Measurements from ENCODE around the gene DOCK9. TPM values are rescaled to one million over a fixed set of nuclear protein-coding genes. Genes with fewer than 3 reads are reported as not detected.

The DOCK9 gene
- total and polyA plus RNA-seq, 9 donors, result 31.0 to 75.3 (median 45.4) TPM

DNA sequence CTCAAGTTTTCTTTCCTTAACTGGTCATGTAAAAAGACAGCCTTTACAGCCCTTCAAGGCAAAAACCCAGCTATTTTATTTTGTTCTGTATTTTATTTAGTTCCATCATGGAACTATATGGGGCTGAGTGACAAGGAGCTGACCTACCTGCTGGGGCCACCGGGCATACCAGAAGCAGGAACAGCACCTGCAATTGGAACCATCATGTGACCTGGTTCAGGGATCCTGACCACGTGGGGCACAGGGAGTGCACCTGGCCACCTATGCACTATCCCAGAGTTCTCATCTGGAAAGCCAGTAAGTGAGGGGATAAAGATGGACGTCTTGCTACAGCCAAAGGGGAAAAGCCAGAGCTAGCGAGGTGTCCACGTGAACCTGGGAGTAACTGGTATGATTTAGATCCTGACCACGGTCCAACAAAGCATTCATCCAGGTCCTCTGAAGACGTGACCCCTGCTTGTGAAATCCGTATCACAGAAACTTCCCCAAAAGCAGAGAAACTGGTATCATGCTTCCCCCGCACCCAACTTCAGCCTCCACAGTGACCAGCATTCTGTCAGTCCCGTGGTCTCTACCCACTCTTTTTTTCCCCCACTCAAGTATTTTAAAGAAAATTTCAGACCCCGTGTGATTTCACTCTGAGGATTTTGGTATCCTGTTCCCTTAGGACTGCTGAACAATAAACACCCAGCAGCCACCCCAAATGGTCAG lies 184.9 kb downstream of the DOCK9 start:
- H3K4me1 ChIP-seq (ENCODE audit: insufficient read depth), result no peaks in the 10 kb centered on the region
- intact Hi-C loops (cut with DNase I), result no loop called here
- WGBS, 3 donors, result 86 to 90% (median 90%) methylated on average over 11 of the region's 11 CpGs
- H3K27me3 ChIP-seq, result no peaks in the 10 kb centered on the region
- no peaks in the 10 kb centered on the region for H3K36me3 ChIP-seq
- no peak overlapping the region for H3K27ac ChIP-seq
- TF ChIP-seq, protein P1, sequence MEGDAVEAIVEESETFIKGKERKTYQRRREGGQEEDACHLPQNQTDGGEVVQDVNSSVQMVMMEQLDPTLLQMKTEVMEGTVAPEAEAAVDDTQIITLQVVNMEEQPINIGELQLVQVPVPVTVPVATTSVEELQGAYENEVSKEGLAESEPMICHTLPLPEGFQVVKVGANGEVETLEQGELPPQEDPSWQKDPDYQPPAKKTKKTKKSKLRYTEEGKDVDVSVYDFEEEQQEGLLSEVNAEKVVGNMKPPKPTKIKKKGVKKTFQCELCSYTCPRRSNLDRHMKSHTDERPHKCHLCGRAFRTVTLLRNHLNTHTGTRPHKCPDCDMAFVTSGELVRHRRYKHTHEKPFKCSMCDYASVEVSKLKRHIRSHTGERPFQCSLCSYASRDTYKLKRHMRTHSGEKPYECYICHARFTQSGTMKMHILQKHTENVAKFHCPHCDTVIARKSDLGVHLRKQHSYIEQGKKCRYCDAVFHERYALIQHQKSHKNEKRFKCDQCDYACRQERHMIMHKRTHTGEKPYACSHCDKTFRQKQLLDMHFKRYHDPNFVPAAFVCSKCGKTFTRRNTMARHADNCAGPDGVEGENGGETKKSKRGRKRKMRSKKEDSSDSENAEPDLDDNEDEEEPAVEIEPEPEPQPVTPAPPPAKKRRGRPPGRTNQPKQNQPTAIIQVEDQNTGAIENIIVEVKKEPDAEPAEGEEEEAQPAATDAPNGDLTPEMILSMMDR (IDR thresholded peaks at IDR 0.05), result no peak
- no peak for TF ChIP-seq POLR2A (IDR thresholded peaks at IDR 0.05)
- TF ChIP-seq EP300 (IDR thresholded peaks at IDR 0.05), result no peak
- no peak overlapping the region for H3K4me3 ChIP-seq
- no peak for DNase-seq
- H3K9me3 ChIP-seq, result no peaks in the 10 kb centered on the region

DNA sequence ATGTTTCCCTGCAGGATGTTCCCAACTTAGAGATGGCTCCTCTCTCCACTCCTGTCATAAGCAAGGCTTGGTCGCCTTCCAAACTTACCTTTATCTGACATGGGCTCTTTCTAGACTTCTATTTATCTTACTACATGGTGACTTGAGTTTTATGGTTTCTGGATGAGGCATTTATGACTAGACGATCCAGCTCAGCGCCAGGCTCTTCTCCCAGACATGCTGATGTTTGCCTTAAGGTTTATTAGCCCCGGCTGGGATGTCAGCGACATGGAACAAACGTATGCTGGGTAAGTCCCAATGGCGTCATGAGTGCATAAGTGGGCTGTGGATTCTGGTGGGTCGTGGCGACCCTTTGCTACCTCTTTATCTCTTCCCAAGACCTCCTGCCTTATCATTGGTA lies 185.5 kb downstream of the DOCK9 start:
- Histone ChIP-seq H3K4me1 (ENCODE audit: insufficient read depth) (no peaks in the 10 kb centered on the region), H3K9me3 (no peaks in the 10 kb centered on the region), H3K27ac (no peak overlapping the region), H3K4me3 (no peak overlapping the region), H3K36me3 (no peaks in the 10 kb centered on the region), H3K27me3 (no peaks in the 10 kb centered on the region)
- 73 to 82% (median 80%) methylated on average over 9 of the region's 9 CpGs for WGBS, 3 donors
- no peak for DNase-seq
- TF ChIP-seq, protein P1 (IDR thresholded peaks at IDR 0.05), result no peak
- no peak for TF ChIP-seq EP300 (IDR thresholded peaks at IDR 0.05)
- no peak for TF ChIP-seq POLR2A (IDR thresholded peaks at IDR 0.05)
- intact Hi-C loops (cut with DNase I), result no loop called here

DNA sequence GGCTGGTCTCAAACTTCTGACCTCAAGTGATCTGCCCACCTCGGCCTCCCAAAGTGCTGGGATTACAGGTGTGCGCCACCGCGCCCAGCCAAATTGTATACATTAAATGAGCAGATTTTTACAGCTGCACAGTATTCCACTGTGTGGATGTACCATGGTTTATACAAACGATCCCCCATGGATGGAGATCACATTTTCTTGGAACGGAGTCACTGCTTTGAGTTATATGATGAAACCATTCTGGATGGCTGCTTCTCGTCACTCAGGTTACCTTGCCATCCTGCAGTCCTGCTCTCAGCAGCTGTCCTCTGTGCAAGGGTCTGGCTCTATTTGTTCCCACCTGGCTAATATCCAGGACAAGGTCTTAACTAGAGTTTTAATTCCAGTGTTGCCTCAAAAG lies 186.3 kb downstream of the DOCK9 start:
- Histone ChIP-seq H3K4me3 (no peak overlapping the region), H3K9me3 (no peaks in the 10 kb centered on the region), H3K36me3 (no peaks in the 10 kb centered on the region), H3K27ac (no peak overlapping the region), H3K4me1 (ENCODE audit: insufficient read depth) (no peaks in the 10 kb centered on the region), H3K27me3 (no peaks in the 10 kb centered on the region)
- TF ChIP-seq EP300 (IDR thresholded peaks at IDR 0.05) (no peak), POLR2A (IDR thresholded peaks at IDR 0.05) (no peak)
- TF ChIP-seq, protein P1 (IDR thresholded peaks at IDR 0.05), result no peak
- 89 to 94% (median 92%) methylated on average over 7 of the region's 7 CpGs for WGBS, 3 donors
- intact Hi-C loops (cut with DNase I), result no loop called here
- DNase-seq, result no peak

DNA sequence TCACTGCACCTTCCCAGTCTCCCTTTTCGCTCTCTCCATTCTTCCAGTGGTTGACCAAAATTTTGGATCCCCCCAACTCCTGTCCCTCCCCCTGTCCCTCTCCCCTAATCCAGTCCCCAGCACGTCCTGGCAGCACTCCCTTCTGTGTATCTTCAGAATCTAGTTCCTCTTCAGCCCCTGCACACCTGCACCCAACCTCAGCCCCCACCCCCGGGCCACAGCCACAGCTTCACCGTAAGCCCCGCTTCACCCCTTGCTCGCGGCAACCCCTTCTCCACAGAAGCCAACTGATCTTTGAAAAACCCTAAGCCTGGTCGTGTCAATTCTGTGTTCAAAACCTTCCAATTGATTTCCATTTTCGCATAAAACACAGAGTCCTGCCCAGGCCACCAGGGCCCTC lies 189.9 kb downstream of the DOCK9 start:
- H3K9me3 ChIP-seq, result no peaks in the 10 kb centered on the region
- TF ChIP-seq EP300 (IDR thresholded peaks at IDR 0.05) (no peak), POLR2A (IDR thresholded peaks at IDR 0.05) (no peak)
- TF ChIP-seq, protein P1 (IDR thresholded peaks at IDR 0.05), result no peak
- H3K4me3 ChIP-seq, result no peak overlapping the region
- H3K27me3 ChIP-seq, result no peaks in the 10 kb centered on the region
- intact Hi-C loops (cut with DNase I), result no loop called here
- no peaks in the 10 kb centered on the region for H3K36me3 ChIP-seq
- DNase-seq, result no peak
- no peak overlapping the region for H3K27ac ChIP-seq
- WGBS, 3 donors, result 91 to 94% (median 94%) methylated on average over 9 of the region's 9 CpGs
- no peaks in the 10 kb centered on the region for H3K4me1 ChIP-seq (ENCODE audit: insufficient read depth)

Measured in ovary (tissue), 9 donors.